Mucosa of gallbladder (tissue), 1 donor: ENCODE measurements around the gene LXN. TPM values are rescaled to one million over a fixed set of nuclear protein-coding genes. Genes with fewer than 3 reads are reported as not detected.
"Not testable (repeated sequence)": the region's sequence is repeated elsewhere in the genome, so short reads cannot be mapped to it uniquely, and the experiment has no call there.

Experiments
- DNase-seq: peaks from one replicate; pipeline ENCODE4 v3.0.0-alpha.2; 2020; ENCODE audit warnings: low spot score
- total RNA-seq: library from RNA; stranded (reverse); gene quantifications from one replicate; pipeline ENCODE4 v1.2.1, GENCODE V29; 2021
- donor health status: DM: no; HTN: no; CAD: no.

Gene LXN, protein sequence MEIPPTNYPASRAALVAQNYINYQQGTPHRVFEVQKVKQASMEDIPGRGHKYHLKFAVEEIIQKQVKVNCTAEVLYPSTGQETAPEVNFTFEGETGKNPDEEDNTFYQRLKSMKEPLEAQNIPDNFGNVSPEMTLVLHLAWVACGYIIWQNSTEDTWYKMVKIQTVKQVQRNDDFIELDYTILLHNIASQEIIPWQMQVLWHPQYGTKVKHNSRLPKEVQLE
- 17.0 TPM for total RNA-seq

DNA sequence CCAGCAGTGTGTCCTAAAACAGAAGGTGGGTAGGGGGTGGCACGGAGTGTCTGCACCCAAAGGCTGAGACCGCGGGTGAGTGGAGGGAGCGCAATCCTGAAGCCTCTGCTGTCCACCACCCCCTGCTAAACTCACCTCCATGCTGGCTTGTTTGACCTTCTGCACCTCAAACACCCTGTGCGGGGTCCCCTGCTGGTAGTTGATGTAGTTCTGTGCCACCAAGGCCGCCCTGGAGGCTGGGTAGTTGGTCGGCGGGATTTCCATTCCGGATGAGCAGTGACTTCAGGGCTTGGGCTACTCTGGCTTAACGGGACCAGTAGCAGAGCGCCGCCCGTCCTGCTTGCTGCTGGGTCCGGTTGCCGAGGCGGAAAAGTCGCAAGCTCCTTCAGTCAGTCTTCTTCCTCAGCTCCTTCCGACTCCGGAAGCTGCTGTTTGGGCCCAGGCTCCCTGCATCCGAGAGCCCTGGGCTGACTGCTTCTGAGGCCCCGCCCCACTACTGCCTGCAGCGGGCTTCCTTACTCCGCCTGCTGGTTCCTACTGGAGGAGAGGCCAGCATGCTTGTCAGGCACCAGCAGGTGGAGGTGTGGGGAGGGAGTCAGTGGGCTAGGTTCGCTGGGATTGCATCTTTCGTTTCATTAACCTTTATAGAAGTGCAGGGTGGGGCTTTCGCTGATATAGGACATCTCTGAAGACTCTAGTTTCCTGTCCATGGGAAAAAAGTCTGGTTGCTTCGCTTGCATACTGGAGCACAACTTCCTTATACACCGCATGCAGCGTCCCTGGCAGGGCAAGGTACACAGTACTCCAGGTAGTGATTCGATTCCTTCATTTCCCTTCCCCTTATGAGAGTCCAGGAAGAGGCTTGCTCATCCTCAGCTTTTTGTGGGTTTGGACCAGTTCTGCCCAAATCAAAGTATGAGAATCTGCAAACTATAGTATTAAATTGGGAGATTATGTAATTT lies at the start of gene LXN:
LXN (minus strand) TSS at position 434 of the 962 bp plus-strand sequence; CDS start at position 264, 170 bp downstream.
- peak; percentile 89 for DNase-seq

DNA sequence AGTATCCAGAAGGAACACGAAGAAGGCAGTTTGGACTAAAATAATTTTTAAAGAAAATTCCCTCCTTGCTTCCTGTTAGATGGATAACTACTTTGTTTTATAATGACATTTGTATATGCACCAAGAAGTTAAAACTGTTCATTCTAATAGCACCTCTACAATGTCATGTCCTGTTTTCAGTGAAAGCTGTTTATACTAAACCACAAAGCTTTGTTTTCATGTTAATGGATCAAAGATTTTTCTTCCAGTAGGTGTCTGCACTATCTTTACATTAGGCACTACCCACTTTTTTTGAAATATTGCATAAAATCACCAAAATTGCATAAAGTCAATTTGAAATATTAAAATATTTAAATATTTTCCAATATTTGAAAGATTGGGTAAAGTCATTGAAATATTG lies 49.7 kb upstream of the LXN start:
- no peak for DNase-seq

DNA sequence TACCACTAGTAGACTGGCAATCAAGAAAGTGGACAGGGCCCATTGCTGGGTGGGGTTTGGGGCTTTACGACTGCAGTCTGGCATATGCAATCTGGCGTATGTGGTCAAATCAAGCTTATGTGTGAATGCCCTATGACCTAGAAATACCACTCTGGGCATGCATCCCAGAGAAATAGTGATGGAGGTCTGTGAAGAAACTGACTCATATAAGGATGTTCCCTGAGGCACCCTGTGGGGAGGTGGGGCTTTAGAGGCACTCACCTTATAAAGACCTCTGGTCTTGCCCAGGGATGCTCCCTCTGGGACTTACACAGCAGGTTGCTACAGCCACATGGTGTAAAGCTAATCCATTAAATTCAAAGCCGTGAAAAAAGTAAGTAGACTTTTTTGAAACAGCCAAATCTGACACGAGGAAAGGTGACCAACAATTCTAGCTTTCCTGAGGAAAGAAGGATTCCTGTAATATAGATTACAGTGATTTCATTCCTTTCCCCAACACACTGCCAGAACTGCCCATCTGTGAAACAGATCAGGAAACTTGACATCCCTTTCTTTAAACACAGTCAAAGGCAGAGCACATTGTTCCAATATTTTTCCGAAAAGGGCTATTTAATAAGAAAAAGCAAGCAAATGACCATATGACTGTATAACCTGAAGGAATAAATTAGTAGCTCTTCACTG lies 46.2 kb upstream of the LXN start:
- DNase-seq: no peak

DNA sequence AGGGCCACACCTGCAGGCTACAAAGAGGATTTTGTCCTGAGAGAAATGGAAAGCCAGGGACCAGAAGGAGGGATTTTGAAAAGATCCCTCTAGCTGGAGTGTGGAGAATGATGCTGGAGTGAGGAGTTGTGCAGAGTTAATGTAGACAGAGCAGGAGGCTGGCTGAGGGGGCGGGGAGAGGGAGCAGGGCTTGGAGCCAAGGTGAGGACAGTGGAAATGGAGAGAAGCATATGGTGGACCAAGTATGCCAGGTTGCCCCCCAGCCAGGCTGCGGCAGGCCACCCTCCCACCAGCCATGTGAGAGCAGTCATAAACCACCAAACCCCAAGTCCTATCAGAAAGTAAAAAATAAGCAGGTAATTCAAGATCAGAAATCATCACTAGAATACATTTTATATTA lies 45.1 kb upstream of the LXN start:
- no peak for DNase-seq

DNA sequence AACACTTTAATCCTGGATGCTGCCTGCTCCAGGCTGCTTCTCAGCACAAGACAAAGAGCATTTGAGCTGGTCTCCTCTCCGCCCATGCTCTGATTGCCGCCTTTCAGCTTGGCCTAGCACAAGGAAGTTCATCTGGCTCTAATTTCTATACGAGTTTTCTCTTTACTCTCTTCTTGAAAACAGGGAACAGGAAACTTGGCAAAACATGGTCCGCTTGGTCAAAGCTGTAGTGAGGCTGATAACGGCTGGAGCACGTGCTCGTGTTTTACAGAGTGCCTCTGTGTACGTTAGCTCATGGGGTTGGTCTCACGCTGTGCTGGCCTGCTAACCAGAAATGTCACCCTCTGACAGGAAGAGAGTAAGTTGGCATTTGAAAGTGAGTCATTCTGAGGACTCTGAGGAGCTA lies 40.6 kb upstream of the LXN start:
- DNase-seq: peak; percentile 48

DNA sequence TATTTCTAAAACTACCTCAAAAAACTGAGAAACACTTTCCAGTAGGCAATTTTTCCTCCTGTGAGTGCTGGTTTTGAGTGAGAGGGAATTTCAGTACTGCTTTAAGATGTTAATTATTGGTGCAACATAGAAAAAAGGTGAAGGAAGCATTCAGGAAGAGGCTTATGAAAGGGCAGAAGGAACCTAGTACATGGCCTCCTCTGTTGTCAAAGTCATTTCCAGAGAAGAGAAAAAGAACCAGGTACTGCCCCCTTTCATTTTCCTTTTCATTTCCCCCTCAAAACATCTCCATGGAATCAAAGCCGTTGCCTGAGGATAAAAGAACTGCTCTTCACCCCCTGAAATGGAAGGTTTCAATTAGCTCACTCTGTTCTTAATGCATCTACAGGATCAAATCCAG lies 40.0 kb upstream of the LXN start:
- no peak for DNase-seq

DNA sequence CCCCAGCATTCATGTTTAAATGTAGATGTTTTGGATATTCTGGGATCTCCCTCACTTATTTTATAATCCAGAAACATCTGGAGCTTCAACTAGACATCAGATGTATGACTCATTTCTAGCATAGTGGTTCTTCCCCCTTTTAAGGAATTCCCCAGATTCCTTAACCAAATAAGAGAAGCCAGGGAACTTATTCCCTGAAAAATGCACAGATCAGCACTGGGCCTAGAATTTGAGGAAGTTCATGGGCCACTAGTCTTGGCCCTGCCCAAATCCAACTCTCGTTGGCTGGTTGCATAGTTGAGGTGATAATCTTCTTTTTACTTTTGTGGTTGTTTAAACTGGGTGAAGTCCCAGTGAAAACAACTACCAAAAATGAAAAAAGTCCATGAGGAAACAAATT lies 39.4 kb upstream of the LXN start:
- no peak for DNase-seq

DNA sequence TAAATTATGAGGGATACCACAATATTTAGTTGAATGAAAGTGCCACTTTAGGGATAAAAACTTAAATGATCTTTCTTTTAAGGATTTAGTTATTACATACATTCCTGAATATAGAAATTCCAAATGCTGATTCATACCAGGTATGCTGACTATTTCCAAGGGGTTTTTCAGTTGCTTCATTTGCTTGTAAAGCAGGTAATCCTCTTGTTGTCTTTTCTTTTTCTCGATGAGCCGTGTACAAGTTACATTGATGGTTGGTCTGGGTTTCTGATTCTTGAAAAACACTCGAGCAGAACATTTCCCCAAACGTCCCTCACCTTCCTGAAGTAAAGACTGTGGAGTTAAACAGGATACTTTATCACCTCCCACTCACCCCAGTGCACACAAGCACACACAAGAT lies 38.2 kb upstream of the LXN start:
- DNase-seq: no peak

DNA sequence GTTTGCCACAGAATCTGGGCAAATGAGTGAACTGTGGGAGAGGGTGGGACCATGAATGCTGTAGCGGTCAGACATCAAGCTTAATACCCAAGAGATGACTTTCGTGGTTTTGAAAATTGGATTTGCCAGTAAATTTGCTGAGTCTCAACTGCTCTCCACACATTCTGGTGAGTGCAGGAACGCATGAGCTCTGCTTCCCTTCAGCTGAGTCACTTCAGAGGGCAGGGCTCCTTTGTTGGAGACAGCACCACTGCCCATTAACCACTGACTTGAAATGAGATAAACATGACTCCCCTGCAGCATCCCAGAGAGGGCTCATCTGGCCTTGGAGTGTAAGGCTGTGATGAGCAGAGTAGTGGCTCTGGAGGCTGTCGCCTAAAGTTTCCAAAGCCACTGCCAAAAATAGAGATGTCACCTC lies 37.2 kb upstream of the LXN start:
- DNase-seq: no peak

DNA sequence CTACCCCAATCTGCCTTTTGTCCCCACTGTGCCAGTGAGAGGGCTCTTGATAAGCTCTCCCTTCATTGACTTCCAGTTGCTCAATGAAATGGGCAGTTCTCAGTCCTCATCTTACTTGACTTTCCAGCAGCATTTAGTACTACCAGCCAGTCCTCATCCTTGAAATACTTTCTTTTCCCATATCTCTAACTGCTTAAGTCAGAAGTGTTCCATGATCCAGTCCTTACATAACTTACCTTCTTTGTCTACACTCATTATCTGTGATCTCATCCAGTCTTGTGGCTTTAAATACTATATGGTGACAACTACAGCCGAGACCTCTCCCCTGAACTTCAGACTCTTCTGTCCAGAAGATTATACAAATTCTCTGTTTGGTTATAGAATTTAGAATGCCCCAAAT lies 31.1 kb upstream of the LXN start:
- no peak for DNase-seq

DNA sequence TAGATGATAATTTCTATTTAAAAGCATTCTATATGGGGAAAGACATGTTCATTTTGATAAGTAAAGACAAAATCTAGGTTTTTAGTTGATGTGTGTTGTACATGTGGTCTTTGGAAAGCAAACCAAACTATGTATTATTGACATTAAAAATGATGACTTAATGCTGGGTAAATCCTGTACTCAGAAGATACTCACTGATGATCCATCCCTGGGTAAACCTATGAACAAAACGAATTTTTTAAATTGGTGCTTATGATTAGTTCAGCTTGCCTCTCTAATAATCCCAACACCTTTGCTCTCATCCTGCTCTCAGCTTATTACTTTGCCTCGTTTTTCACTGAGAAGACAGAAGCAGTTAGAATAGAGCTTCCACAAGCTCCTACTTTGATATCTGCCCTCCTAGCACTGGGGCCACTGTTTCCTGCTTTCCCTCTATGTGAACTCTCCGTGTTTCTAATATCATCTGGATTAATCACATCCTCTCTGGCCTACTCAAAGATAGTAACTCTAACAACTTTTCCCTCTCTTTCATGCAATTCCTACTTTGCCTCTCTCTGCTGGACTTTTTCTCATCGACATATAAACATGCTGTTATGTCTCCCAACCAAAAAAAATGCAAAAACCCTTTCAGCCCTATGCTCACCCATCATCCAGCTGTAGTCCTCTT lies 30.5 kb upstream of the LXN start:
- no peak for DNase-seq

DNA sequence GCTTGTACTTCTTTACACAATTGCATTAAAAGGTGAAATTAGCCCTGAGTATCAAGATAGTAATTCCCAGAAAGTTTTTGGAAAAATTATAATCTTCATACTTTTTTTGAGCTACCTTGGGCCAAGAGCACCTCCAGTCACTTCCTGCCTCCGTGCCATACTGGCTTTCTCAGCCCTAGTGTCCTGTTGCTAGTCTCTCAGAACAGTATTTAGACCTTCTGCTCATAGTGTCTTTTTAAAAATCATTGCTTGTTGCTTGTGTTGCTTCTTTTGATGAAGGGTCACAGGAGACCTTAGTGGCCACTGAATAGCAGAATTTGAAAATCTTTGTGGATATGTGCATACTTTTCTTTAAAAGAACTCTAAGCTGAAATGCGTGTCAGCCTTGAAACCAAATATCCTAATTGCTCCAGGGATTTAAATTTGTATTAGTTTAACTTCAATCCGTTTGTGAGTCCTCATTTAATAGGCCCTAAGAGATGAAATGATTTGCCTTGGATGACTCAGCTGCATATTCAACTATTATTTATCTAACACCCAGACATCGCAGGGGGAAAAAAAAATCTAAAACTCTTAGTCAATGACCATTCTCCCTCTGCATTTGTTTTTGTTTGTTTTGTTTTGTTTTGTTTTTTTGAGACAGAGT lies 29.1 kb upstream of the LXN start:
- DNase-seq: no peak

DNA sequence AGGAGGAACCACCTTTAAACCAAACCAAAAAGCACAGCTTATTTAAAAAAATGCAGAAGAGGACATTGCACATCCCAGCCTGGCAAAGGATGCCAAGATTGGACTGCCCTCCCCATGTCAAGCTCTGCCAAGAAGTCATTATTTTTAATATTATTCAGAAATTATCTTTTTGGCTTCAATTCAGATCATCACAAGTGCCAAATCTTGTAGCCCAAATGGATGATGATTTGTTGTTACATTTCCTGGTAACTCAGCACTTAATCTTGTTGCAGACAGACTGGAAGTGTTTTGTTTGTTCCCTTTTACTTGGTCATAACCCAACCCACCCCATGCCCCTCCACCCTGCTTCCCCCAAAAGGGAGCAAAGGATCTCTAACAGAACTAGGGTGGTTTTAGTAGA lies 28.1 kb upstream of the LXN start:
- DNase-seq: no peak

DNA sequence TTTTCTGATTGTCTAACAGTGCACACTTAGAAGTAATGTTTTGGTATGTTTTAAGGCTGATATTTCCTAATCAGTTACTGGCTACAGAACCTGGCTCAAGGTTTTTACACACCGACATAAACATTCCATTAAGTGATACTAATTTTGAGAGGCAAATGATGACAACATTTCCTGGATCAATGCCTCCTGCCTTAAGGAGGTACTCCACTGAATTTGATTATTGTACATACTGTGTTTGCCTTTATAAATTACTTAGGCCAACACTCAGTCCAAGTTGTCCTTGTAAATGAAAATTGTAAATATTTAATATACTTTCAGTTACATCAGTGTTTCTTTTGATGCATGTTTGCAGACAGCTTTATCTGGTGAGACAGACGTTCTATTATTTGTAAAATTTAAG lies 24.2 kb upstream of the LXN start:
- DNase-seq: no peak

DNA sequence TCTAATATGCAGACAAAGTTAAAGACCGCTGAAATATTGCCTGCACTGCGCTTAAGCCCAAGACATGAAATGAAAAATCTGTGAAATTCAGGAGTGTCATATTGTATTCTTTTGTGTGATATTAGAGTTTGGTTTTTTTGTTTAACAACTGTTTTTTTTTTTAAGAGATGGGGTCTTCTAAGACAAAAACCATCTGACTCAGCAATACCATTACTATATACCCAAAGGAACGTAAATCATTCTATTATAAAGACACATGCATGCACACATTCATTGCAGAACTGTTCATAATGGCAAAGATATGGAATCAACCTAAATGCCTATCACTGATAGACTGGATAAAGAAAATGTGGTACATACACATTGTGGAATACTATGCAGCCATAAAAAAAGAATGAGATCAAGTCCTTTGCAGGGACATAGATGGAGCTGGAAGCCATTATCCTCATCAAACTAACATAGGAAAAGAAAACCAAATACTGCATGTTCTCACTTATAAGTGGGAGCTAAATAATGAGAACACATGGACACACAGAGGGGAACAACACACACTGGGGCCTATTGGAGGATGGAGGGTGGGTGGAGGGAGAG lies 21.5 kb upstream of the LXN start:
- DNase-seq: not testable (repeated sequence)

DNA sequence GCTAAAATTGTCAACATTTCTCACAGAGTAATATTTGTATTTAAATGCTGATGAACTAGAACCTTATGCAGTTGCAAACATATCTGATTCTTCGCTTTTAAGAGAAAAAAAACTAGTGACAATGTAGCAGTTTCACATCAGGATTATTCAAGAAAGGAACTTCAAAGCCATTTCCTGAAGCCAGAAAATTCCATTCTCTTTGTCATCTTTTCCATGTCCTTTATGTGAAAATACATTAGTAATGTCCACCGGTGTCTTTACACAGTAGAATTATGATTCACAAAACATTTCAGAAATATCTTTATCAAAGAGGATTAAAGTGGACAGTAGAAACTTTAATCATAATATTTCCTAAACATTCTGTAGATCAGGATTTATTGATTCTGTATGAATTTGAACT lies 12.7 kb upstream of the LXN start:
- no peak for DNase-seq

DNA sequence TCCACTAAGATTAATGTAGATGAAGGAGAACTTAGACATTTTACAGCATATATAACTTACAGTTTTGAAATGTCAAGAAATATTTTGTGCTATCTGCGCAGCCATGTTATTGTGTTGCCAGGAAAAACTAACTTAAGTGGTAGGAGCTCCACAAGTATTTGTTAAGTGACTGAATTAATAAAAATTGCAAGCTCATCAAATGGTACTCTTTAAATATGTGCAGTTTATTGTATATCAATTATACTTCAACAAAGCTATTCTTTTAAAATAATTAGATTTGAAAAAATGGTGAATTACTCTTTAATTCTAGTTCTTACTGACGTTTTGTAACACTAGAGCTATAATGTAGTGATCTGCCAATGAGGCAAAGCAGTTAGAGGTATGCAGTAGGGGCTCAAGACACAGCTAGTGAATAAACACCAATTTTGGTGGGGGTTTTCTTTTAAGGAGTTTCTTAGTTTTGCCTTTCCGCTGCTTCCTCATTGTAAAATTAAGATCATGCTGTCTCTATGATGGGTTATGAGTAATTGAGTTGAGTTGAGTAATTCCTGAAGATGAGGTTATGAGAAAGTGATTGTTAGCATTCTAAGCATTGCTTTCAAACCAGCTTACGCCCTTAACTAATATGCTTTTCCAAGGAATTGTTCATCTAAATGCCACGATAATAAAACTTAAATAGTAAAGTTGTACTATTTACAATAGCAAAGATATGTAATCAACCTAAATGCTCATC lies 10.9 kb upstream of the LXN start:
- no peak for DNase-seq

DNA sequence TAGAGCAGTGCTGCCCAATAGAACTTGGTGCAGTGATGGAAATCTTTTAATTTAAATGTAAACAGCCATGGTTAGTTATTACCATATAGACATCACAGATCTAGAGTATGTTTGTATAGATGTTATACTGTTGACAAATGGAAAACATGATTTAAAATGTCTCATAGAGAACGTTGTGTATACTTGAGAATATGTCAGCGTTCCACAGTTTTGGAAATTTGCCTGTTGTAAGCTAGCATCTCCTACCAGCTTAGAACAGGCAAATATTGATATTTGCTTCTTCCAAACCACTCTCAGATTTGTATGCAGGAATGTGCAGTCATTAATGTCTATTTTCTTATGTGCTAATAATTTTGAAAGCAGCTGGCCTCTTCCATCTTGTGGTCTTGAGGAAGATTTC lies 8.4 kb upstream of the LXN start:
- DNase-seq: no peak

DNA sequence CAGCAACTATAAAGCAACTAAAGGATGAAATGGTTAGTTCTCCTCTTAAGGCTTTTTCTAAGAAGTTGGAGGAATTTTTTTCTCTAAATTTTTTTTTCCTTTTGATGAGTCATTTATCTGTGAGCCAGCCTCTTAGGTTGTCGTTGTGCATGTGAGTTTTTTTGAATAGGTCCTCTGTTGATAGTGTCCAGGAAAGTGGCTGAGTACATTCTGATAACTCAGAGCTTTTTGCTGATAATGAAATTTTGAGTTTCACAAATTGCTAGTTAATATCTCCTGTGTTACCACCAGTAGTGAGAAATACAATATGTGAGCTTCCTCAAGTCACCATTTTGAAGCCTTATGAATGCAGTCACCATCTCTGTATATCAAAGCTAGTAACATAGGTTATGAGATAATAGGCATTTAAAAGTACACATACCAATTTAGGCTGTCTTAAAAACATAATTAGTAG lies 7.1 kb upstream of the LXN start:
- DNase-seq: no peak

DNA sequence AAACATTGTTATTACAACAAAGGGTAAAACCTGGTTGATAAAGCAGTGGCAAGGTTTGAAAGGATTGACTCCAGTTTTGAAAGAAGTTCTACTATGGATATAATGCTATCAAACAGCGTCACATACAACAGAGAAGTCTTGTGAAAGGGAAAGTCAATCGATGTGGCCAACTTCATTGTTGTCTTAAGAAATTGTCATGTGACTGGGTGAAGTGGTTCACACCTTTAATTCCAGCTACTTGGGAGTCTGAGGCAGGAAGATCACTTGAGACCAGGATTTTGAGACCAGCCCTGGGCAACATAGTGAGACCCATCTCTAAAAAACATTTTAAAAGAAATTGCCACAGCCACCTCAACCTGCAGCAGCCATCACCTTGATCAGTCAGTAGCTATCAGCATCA lies 6.2 kb upstream of the LXN start:
- DNase-seq: no peak
